K562 (cell line): ENCODE data around the gene FTH1. TPM values are rescaled to one million over a fixed set of nuclear protein-coding genes. Genes with fewer than 3 reads are reported as not detected.

Experiments used
- GATA2 ChIP-seq: sonication (generic); formaldehyde crosslinking; IDR thresholded peaks from 2 replicates; pipeline ENCODE4 v1.4.0; 2020; ENCODE audit warnings: mild to moderate bottlenecking, missing genetic modification reagents
- IFI16 ChIP-seq: fragments of 250-450 bp; sonication (Bioruptor Pico); IDR thresholded peaks from 2 replicates; pipeline ENCODE4 v2.1.2; 2022; ENCODE audit warnings: mild to moderate bottlenecking, inconsistent platforms
- MBD2 ChIP-seq: sonication (generic); IDR thresholded peaks from 2 replicates; pipeline ENCODE4 v1.6.1; 2016; ENCODE audit warnings: low read depth, borderline replicate concordance
- MCM2 ChIP-seq: fragments of 450-650 bp; IDR thresholded peaks from 2 replicates; pipeline ENCODE4 v1.6.1; 2017; ENCODE audit warnings: low read depth, mild to moderate bottlenecking
- MED1 ChIP-seq: sonication (generic); formaldehyde crosslinking; IDR thresholded peaks from 2 replicates; pipeline ENCODE4 v1.8.1; 2023; ENCODE audit warnings: missing genetic modification reagents, borderline replicate concordance
- NEUROD1 ChIP-seq: fragments of 150-350 bp; IDR thresholded peaks from 2 replicates; pipeline ENCODE4 v1.6.1; 2014; ENCODE audit warnings: borderline replicate concordance, low read length, low read depth; ENCODE audit not compliant: partially characterized antibody
- PML ChIP-seq: IDR thresholded peaks from 2 replicates; pipeline ENCODE4 v1.6.1; 2012; ENCODE audit warnings: low read length, inconsistent platforms
- SPI1 ChIP-seq: IDR thresholded peaks from 2 replicates; pipeline ENCODE4 v1.6.1; 2011; ENCODE audit warnings: low read depth, low read length, control low read depth, borderline replicate concordance
- SREBF1 ChIP-seq: fragments of 150-350 bp; IDR thresholded peaks from 2 replicates; pipeline ENCODE4 v1.6.1; 2014; ENCODE audit warnings: antibody characterized with exemption, low read depth, low read length, borderline replicate concordance
- TCF7 ChIP-seq: sonication (generic); IDR thresholded peaks from 2 replicates; pipeline ENCODE4 v1.6.1; 2016; ENCODE audit warnings: antibody characterized with exemption, borderline replicate concordance
- U2AF1 ChIP-seq: fragments of 200-400 bp; formaldehyde crosslinking; optimal IDR thresholded peaks from 2 replicates; pipeline ENCODE3; 2017; ENCODE audit warnings: mild to moderate bottlenecking, low read depth, low read length, moderate library complexity
- ZNF184 ChIP-seq: sonication (generic); formaldehyde crosslinking; IDR thresholded peaks from 2 replicates; pipeline ENCODE4 v1.5.0; 2020; ENCODE audit warnings: missing genetic modification reagents
- ZNF384 ChIP-seq: IDR thresholded peaks from 2 replicates; pipeline ENCODE4 v1.6.1; 2012; ENCODE audit warnings: low read depth, low read length, improper control_type of control experiment
- ZNF77 ChIP-seq: fragments of 250-450 bp; sonication (Bioruptor Pico); IDR thresholded peaks from 2 replicates; pipeline ENCODE4 v1.5.0; 2020
- polyA plus RNA-seq, 8 experiments: library from polyadenylated mRNA; depleted of rRNA in 4 of 8; stranded (reverse) in 5 of 8; unstranded in 3 of 8; fragments of >200 nt; fragmentation: Nextera tagmentation in 2 of 8; fragmentation: Illumina TruSeq in 1 of 8; extraction: Ambion mirVana in 2 of 8; extraction: Trizol in 1 of 8; gene quantifications; 2 replicates each; pipeline versions ENCODE4 v1.2.1 to v1.2.3, GENCODE V29; 2011 to 2014; ENCODE audit warnings: inconsistent platforms in 1 of 8, missing spikeins in 1 of 8
- total RNA-seq, 7 experiments: library from RNA; depleted of rRNA in 6 of 7; stranded (reverse); fragments of >200 nt in 6 of 7; fragmentation: Illumina TruSeq in 2 of 7; extraction: Trizol in 2 of 7; gene quantifications; 2 replicates each; pipeline versions ENCODE4 v1.2.1 to v1.2.3, GENCODE V29; 2011 to 2021; ENCODE audit warnings: low replicate concordance in 1 of 7
- TF ChIP-seq, protein P1 (sequence below): fragments of 250-450 bp; sonication (Bioruptor Pico); IDR thresholded peaks from 2 replicates; pipeline ENCODE4 v1.9.0; 2021; ENCODE audit warnings: mild to moderate bottlenecking, inconsistent platforms
- TF ChIP-seq, protein P2 (sequence below): fragments of 200-600 bp; sonication (generic); IDR thresholded peaks from one replicate; pipeline ENCODE4 v1.6.1; 2012; ENCODE audit warnings: mild to moderate bottlenecking, low read depth, low read length, inconsistent platforms

The FTH1 gene
- total and polyA plus RNA-seq, 9 of the 15 experiments (the other 6 are each of a cell fraction or from before 2014, with no cell fraction given) = 370 to 3,146 (median 802) TPM

DNA sequence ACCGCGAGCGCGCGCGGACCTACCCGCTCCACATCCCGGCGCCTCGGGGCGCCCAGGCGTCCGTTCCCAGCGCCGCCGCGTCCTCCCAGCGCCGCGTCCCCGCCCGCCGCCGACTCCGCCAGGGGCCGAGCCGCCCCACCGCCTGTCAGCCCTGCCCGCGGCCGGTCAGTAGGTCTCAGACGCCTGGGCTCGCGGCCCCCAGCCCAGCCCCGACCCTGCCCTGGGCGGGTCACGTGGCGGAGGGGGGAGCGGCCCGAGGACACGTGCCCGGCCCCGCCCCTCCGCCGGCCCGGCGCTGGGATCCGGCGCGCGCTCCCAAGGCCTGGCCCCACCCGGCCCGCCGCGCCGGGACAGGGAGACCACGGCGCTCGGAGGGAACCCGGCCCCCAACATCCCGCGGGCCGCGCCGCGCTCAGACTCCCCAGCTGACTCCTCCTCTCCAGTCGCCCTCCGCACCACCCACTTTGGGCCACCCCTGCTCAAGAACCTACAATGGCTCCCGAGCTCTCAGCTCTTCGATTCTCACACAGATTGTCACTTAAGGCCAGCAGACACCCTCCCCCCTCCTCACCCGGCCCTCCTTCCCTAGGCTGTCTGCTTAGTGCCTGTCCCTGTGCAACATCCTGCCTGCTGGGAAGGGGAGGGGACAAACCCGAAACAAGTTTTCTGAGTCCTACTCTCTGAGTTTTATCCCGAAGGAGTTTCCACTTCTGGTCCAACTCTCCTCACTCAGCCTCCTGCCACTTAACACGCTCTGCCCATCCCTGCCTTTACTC is 49.9 kb downstream of the FTH1 start, which contains the start of gene RAB3IL1 (continued):
- TF ChIP-seq, protein P1, sequence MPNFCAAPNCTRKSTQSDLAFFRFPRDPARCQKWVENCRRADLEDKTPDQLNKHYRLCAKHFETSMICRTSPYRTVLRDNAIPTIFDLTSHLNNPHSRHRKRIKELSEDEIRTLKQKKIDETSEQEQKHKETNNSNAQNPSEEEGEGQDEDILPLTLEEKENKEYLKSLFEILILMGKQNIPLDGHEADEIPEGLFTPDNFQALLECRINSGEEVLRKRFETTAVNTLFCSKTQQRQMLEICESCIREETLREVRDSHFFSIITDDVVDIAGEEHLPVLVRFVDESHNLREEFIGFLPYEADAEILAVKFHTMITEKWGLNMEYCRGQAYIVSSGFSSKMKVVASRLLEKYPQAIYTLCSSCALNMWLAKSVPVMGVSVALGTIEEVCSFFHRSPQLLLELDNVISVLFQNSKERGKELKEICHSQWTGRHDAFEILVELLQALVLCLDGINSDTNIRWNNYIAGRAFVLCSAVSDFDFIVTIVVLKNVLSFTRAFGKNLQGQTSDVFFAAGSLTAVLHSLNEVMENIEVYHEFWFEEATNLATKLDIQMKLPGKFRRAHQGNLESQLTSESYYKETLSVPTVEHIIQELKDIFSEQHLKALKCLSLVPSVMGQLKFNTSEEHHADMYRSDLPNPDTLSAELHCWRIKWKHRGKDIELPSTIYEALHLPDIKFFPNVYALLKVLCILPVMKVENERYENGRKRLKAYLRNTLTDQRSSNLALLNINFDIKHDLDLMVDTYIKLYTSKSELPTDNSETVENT (CRISPR knock-in tag) = no peak
- TF ChIP-seq SPI1 = no peak
- no peak for TF ChIP-seq NEUROD1
- no peak for TF ChIP-seq TCF7
- no peak for TF ChIP-seq ZNF384
- TF ChIP-seq PML = no peak
- TF ChIP-seq, protein P2, sequence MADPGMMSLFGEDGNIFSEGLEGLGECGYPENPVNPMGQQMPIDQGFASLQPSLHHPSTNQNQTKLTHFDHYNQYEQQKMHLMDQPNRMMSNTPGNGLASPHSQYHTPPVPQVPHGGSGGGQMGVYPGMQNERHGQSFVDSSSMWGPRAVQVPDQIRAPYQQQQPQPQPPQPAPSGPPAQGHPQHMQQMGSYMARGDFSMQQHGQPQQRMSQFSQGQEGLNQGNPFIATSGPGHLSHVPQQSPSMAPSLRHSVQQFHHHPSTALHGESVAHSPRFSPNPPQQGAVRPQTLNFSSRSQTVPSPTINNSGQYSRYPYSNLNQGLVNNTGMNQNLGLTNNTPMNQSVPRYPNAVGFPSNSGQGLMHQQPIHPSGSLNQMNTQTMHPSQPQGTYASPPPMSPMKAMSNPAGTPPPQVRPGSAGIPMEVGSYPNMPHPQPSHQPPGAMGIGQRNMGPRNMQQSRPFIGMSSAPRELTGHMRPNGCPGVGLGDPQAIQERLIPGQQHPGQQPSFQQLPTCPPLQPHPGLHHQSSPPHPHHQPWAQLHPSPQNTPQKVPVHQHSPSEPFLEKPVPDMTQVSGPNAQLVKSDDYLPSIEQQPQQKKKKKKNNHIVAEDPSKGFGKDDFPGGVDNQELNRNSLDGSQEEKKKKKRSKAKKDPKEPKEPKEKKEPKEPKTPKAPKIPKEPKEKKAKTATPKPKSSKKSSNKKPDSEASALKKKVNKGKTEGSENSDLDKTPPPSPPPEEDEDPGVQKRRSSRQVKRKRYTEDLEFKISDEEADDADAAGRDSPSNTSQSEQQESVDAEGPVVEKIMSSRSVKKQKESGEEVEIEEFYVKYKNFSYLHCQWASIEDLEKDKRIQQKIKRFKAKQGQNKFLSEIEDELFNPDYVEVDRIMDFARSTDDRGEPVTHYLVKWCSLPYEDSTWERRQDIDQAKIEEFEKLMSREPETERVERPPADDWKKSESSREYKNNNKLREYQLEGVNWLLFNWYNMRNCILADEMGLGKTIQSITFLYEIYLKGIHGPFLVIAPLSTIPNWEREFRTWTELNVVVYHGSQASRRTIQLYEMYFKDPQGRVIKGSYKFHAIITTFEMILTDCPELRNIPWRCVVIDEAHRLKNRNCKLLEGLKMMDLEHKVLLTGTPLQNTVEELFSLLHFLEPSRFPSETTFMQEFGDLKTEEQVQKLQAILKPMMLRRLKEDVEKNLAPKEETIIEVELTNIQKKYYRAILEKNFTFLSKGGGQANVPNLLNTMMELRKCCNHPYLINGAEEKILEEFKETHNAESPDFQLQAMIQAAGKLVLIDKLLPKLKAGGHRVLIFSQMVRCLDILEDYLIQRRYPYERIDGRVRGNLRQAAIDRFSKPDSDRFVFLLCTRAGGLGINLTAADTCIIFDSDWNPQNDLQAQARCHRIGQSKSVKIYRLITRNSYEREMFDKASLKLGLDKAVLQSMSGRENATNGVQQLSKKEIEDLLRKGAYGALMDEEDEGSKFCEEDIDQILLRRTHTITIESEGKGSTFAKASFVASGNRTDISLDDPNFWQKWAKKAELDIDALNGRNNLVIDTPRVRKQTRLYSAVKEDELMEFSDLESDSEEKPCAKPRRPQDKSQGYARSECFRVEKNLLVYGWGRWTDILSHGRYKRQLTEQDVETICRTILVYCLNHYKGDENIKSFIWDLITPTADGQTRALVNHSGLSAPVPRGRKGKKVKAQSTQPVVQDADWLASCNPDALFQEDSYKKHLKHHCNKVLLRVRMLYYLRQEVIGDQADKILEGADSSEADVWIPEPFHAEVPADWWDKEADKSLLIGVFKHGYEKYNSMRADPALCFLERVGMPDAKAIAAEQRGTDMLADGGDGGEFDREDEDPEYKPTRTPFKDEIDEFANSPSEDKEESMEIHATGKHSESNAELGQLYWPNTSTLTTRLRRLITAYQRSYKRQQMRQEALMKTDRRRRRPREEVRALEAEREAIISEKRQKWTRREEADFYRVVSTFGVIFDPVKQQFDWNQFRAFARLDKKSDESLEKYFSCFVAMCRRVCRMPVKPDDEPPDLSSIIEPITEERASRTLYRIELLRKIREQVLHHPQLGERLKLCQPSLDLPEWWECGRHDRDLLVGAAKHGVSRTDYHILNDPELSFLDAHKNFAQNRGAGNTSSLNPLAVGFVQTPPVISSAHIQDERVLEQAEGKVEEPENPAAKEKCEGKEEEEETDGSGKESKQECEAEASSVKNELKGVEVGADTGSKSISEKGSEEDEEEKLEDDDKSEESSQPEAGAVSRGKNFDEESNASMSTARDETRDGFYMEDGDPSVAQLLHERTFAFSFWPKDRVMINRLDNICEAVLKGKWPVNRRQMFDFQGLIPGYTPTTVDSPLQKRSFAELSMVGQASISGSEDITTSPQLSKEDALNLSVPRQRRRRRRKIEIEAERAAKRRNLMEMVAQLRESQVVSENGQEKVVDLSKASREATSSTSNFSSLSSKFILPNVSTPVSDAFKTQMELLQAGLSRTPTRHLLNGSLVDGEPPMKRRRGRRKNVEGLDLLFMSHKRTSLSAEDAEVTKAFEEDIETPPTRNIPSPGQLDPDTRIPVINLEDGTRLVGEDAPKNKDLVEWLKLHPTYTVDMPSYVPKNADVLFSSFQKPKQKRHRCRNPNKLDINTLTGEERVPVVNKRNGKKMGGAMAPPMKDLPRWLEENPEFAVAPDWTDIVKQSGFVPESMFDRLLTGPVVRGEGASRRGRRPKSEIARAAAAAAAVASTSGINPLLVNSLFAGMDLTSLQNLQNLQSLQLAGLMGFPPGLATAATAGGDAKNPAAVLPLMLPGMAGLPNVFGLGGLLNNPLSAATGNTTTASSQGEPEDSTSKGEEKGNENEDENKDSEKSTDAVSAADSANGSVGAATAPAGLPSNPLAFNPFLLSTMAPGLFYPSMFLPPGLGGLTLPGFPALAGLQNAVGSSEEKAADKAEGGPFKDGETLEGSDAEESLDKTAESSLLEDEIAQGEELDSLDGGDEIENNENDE = no peak
- no peak for TF ChIP-seq SREBF1
- no peak for TF ChIP-seq MED1 (CRISPR knock-in tag)
- TF ChIP-seq ZNF184 (CRISPR knock-in tag) = no peak
- no peak for TF ChIP-seq U2AF1
- TF ChIP-seq MCM2 = no peak
- no peak for TF ChIP-seq MBD2
- TF ChIP-seq GATA2 (CRISPR knock-in tag) = no peak
- TF ChIP-seq IFI16 (CRISPR knock-in tag) = no peak
- TF ChIP-seq ZNF77 (CRISPR knock-in tag) = no peak
